Neural cell (in vitro differentiated cells): Measurements from ENCODE around the gene KCNK6. TPM values are rescaled to one million over a fixed set of nuclear protein-coding genes. Genes with fewer than 3 reads are reported as not detected.

ENCODE experiments used
- H2AFZ ChIP-seq: fragments of 200-600, 300-800 bp; sonication (generic), shearing (Covaris generic); 2 replicates; pipeline ENCODE4 v1.6.0; 2014; ENCODE audit warnings: low read depth, mild to moderate bottlenecking, antibody characterized with exemption, low read length, moderate library complexity
- H3F3A ChIP-seq: fragments of 200-600 bp; shearing (Covaris generic); 2 replicates; pipeline ENCODE4 v1.6.1; 2016; ENCODE audit warnings: mild to moderate bottlenecking, moderate library complexity, mixed read lengths, antibody characterized with exemption, low read length; ENCODE audit not compliant: insufficient read depth, poor library complexity, severe bottlenecking
- H3K27ac ChIP-seq: fragments of 200-600, 300-800 bp; sonication (generic), shearing (Covaris generic); 2 replicates; pipeline ENCODE4 v1.5.1; 2014; ENCODE audit warnings: mild to moderate bottlenecking, low read length, moderate library complexity
- H3K27me3 ChIP-seq: fragments of 300-800, 200-600 bp; sonication (generic), shearing (Covaris generic); 2 replicates; pipeline ENCODE4 v1.6.0; 2014; ENCODE audit warnings: mild to moderate bottlenecking, low read depth, low read length, moderate library complexity; ENCODE audit not compliant: insufficient read depth
- H3K36me3 ChIP-seq: fragments of 300-800, 200-600 bp; sonication (generic), shearing (Covaris generic); 2 replicates; pipeline ENCODE4 v1.5.1; 2014; ENCODE audit warnings: mild to moderate bottlenecking, antibody characterized with exemption, low read length, moderate library complexity; ENCODE audit not compliant: insufficient read depth
- H3K4me2 ChIP-seq: fragments of 300-800, 200-600 bp; sonication (generic), shearing (Covaris generic); 2 replicates; pipeline ENCODE4 v1.6.0; 2014; ENCODE audit warnings: mild to moderate bottlenecking, low read length
- H3K4me3 ChIP-seq: fragments of 300-800, 200-600 bp; sonication (generic), shearing (Covaris generic); 2 replicates; pipeline ENCODE4 v1.5.1; 2014; ENCODE audit warnings: mild to moderate bottlenecking, low read length, moderate library complexity
- H3K79me2 ChIP-seq: fragments of 200-600 bp; shearing (Covaris generic); replicated peaks from 2 replicates; pipeline ENCODE4 v1.6.0; 2014; ENCODE audit warnings: mild to moderate bottlenecking, low read length, moderate library complexity; ENCODE audit not compliant: insufficient read depth
- H3K9ac ChIP-seq: fragments of 300-800, 200-600 bp; sonication (generic), shearing (Covaris generic); 2 replicates; pipeline ENCODE4 v1.6.1; 2016; ENCODE audit warnings: mild to moderate bottlenecking, low read length, mixed read lengths
- H3K9me2 ChIP-seq: fragments of 200-600 bp; shearing (Covaris generic); 2 replicates; pipeline ENCODE4 v1.6.1; 2016; ENCODE audit warnings: mild to moderate bottlenecking, low read length, mixed read lengths; ENCODE audit not compliant: insufficient read depth
- H3K9me3 ChIP-seq: fragments of 200-600, 300-800 bp; sonication (generic), shearing (Covaris generic); 2 replicates; pipeline ENCODE4 v1.6.1; 2016; ENCODE audit warnings: mild to moderate bottlenecking, mixed run types, low read length, moderate library complexity, mixed read lengths
- H4K20me1 ChIP-seq: fragments of 200-600 bp; shearing (Covaris generic); 2 replicates; pipeline ENCODE4 v1.6.1; 2016; ENCODE audit warnings: mild to moderate bottlenecking, mixed run types; ENCODE audit not compliant: insufficient read depth
- EP300 ChIP-seq: fragments of 450-650 bp; conservative IDR thresholded peaks from 2 replicates; pipeline ENCODE4 v1.6.1; 2014; ENCODE audit warnings: antibody characterized with exemption, mild to moderate bottlenecking, moderate library complexity; ENCODE audit not compliant: poor library complexity, severe bottlenecking
- EZH2 ChIP-seq: fragments of 200-600, 300-800 bp; shearing (Covaris generic), sonication (generic); IDR thresholded peaks from 2 replicates; pipeline ENCODE4 v1.6.1; 2014; ENCODE audit warnings: antibody characterized with exemption, low read length, borderline replicate concordance, mild to moderate bottlenecking; ENCODE audit not compliant: insufficient read depth, poor library complexity, severe bottlenecking
- MXI1 ChIP-seq: fragments of 450-650 bp; conservative IDR thresholded peaks from 2 replicates; pipeline ENCODE4 v1.6.1; 2014; ENCODE audit warnings: antibody characterized with exemption, mild to moderate bottlenecking; ENCODE audit not compliant: poor library complexity, severe bottlenecking
- POLR2AphosphoS5 ChIP-seq: IDR thresholded peaks from 2 replicates; pipeline ENCODE4 v1.6.1; 2012
- RAD21 ChIP-seq: fragments of 450-650 bp; conservative IDR thresholded peaks from 2 replicates; pipeline ENCODE4 v1.6.1; 2014; ENCODE audit warnings: antibody characterized with exemption, mild to moderate bottlenecking, moderate library complexity
- SMC3 ChIP-seq: fragments of 450-650 bp; conservative IDR thresholded peaks from 2 replicates; pipeline ENCODE4 v1.6.1; 2014; ENCODE audit warnings: antibody characterized with exemption, mild to moderate bottlenecking, moderate library complexity; ENCODE audit not compliant: poor library complexity
- TAF1 ChIP-seq: IDR thresholded peaks from 2 replicates; pipeline ENCODE4 v1.6.1; 2012; ENCODE audit warnings: low read depth
- polyA plus RNA-seq: library from polyadenylated mRNA; depleted of rRNA; stranded (reverse); fragments of >200 nt; gene quantifications from 2 replicates; pipeline ENCODE4 v1.2.3, GENCODE V29; 2014
- TF ChIP-seq, protein P1 (sequence below): IDR thresholded peaks from 2 replicates; pipeline ENCODE4 v1.6.1; 2012; ENCODE audit warnings: borderline replicate concordance
- TF ChIP-seq, protein P2 (sequence below): fragments of 450-650 bp; IDR thresholded peaks from 2 replicates; pipeline ENCODE4 v1.5.1; 2014; ENCODE audit warnings: antibody characterized with exemption, mild to moderate bottlenecking, moderate library complexity; ENCODE audit not compliant: poor library complexity, severe bottlenecking

The KCNK6 gene
- polyA plus RNA-seq, 1 donor from 2014 or later, result not detected

- TF ChIP-seq POLR2AphosphoS5 (no peak), EP300 (no peak), TAF1 (no peak), RAD21 (no peak), SMC3 (no peak), EZH2 (no peak), MXI1 (no peak)
- TF ChIP-seq, protein P1, sequence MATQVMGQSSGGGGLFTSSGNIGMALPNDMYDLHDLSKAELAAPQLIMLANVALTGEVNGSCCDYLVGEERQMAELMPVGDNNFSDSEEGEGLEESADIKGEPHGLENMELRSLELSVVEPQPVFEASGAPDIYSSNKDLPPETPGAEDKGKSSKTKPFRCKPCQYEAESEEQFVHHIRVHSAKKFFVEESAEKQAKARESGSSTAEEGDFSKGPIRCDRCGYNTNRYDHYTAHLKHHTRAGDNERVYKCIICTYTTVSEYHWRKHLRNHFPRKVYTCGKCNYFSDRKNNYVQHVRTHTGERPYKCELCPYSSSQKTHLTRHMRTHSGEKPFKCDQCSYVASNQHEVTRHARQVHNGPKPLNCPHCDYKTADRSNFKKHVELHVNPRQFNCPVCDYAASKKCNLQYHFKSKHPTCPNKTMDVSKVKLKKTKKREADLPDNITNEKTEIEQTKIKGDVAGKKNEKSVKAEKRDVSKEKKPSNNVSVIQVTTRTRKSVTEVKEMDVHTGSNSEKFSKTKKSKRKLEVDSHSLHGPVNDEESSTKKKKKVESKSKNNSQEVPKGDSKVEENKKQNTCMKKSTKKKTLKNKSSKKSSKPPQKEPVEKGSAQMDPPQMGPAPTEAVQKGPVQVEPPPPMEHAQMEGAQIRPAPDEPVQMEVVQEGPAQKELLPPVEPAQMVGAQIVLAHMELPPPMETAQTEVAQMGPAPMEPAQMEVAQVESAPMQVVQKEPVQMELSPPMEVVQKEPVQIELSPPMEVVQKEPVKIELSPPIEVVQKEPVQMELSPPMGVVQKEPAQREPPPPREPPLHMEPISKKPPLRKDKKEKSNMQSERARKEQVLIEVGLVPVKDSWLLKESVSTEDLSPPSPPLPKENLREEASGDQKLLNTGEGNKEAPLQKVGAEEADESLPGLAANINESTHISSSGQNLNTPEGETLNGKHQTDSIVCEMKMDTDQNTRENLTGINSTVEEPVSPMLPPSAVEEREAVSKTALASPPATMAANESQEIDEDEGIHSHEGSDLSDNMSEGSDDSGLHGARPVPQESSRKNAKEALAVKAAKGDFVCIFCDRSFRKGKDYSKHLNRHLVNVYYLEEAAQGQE, result no peak
- TF ChIP-seq, protein P2, sequence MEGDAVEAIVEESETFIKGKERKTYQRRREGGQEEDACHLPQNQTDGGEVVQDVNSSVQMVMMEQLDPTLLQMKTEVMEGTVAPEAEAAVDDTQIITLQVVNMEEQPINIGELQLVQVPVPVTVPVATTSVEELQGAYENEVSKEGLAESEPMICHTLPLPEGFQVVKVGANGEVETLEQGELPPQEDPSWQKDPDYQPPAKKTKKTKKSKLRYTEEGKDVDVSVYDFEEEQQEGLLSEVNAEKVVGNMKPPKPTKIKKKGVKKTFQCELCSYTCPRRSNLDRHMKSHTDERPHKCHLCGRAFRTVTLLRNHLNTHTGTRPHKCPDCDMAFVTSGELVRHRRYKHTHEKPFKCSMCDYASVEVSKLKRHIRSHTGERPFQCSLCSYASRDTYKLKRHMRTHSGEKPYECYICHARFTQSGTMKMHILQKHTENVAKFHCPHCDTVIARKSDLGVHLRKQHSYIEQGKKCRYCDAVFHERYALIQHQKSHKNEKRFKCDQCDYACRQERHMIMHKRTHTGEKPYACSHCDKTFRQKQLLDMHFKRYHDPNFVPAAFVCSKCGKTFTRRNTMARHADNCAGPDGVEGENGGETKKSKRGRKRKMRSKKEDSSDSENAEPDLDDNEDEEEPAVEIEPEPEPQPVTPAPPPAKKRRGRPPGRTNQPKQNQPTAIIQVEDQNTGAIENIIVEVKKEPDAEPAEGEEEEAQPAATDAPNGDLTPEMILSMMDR, result no peak
These were observed 29.0 kb upstream of the KCNK6 start for GRCh38 chr19:38290631-38291147.

GRCh38 chr19:38291855-38292254 is 27.8 kb upstream of the KCNK6 start:
- Histone ChIP-seq H3K27me3 (no peaks in the 10 kb centered on the region), H3K4me2 (no peak overlapping the region), H3K9me2 (no peaks in the 10 kb centered on the region), H3K9ac (no peak overlapping the region), H3K27ac (no peak overlapping the region), H3K4me3 (no peak overlapping the region), H3K79me2 (no peaks in the 10 kb centered on the region), H4K20me1 (no peaks in the 10 kb centered on the region), H3K9me3 (no peaks in the 10 kb centered on the region), H3F3A (no peaks in the 10 kb centered on the region), H2AFZ (no peak overlapping the region), H3K36me3 (peaks cover 12% of the 10 kb centered on the region)
- no peak for TF ChIP-seq EP300
- no peak for TF ChIP-seq SMC3
- no peak for TF ChIP-seq EZH2
- TF ChIP-seq TAF1, result no peak
- TF ChIP-seq, protein P1, result no peak
- TF ChIP-seq, protein P2, result no peak

More at GRCh38 chr19:38290631-38291147, 29.0 kb upstream of the KCNK6 start:
- no peaks in the 10 kb centered on the region for H4K20me1 ChIP-seq
- H3K4me2 ChIP-seq, result no peak overlapping the region
- H3K4me3 ChIP-seq, result no peak overlapping the region
- H2AFZ ChIP-seq, result no peak overlapping the region
- no peaks in the 10 kb centered on the region for H3K79me2 ChIP-seq
- no peaks in the 10 kb centered on the region for H3K27me3 ChIP-seq
- peaks cover 12% of the 10 kb centered on the region for H3K36me3 ChIP-seq
- no peak overlapping the region for H3K9ac ChIP-seq
- H3F3A ChIP-seq, result no peaks in the 10 kb centered on the region
- H3K9me2 ChIP-seq, result no peaks in the 10 kb centered on the region
- no peaks in the 10 kb centered on the region for H3K9me3 ChIP-seq
- H3K27ac ChIP-seq, result no peak overlapping the region
